Measurements from ENCODE around the gene DOCK9. TPM values are rescaled to one million over a fixed set of nuclear protein-coding genes. Genes with fewer than 3 reads are reported as not detected.
A peak's percentile ranks its signal among the peaks of the same experiment; 100 is the strongest.

The DOCK9 gene
- total and polyA plus RNA-seq, 4 donors, result 48.8 to 193 (median 133) TPM

DNA sequence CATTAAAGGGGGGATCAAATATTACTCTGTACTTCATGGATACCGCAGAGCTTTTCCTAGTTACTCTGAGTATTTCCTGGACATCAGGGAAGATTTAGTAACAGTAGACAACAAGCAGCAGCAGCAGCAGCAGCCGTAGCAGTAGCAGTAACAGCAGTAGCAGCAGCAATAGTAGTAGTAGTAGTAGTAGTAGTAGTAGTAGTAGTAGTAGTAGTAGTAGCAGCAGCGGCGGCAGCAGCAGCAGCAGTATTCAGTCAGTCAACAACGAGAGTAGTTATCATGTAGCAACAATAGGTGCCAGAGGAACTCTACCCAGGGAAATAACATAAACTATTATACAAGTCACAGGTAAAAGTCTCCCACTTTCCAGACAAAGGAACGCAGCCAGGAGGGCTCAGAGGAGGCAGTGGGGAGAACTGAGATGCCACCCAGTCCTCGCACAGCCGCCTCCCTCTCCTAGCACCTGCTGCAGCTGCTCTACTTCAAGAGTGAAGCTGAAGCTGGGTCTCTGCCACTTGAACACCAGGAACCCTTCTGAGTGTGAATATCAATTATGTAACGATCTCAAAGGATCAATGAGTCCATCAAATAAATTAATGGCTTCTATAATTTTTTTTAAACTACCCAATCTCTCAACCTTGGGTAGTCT, 1.3 kb upstream of the DOCK9 start:
- H3K27me3 ChIP-seq (ENCODE audit: control insufficient read depth in 3 of 3, insufficient read depth in 3 of 3, low read length in 2 of 3), result no peaks in the 10 kb centered on the region

DNA sequence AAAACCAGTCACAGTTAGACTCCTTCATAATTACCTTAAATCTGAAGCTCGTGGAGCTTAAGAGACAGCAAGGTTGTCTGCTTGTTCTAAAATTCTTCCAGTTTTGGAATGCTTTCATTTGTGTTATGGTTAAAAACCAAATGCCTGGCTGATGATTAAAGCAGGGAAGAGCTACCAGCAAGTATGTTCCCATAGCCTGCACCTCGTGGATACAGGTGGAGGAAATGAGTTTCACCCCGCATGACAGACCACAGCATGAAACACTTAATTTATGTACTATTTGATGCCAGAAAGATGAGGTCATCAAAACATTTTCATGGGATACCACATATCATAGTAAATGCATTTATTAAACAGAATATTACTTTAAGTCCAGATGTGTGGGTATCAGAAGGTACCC, 416 bp upstream of the DOCK9 start:
- Histone ChIP-seq H3K36me3 (ENCODE audit: control insufficient read depth in 4 of 4, insufficient read depth in 4 of 4, low read length in 4 of 4) (no peaks in the 10 kb centered on the region), H3K9me3 (ENCODE audit: control insufficient read depth in 4 of 4, insufficient read depth in 3 of 4, low read length in 3 of 4) (no peaks in the 10 kb centered on the region), H3K9ac (ENCODE audit: insufficient read depth in 1 of 2, low read length in 2 of 2) (peak overlapping the region in 1 of 2 donors; percentile 2), H3K4me1 (ENCODE audit: control insufficient read depth in 5 of 5, insufficient read depth in 5 of 5, low read length in 5 of 5) (peaks cover 0 to 24% (median 4%) of the 10 kb centered on the region in 5 donors), H3K27me3 (ENCODE audit: control insufficient read depth in 3 of 3, insufficient read depth in 3 of 3, low read length in 2 of 3) (no peaks in the 10 kb centered on the region), H3K27ac (ENCODE audit: low read depth in 1 of 2, low read length in 1 of 2) (peak overlapping the region; percentile 35 to 62), H3K4me3 (no peak overlapping the region)
- 16 to 23% methylated on average over 3 of the region's 3 CpGs for WGBS, 2 donors
- no peak for DNase-seq
- TF ChIP-seq, protein P1, sequence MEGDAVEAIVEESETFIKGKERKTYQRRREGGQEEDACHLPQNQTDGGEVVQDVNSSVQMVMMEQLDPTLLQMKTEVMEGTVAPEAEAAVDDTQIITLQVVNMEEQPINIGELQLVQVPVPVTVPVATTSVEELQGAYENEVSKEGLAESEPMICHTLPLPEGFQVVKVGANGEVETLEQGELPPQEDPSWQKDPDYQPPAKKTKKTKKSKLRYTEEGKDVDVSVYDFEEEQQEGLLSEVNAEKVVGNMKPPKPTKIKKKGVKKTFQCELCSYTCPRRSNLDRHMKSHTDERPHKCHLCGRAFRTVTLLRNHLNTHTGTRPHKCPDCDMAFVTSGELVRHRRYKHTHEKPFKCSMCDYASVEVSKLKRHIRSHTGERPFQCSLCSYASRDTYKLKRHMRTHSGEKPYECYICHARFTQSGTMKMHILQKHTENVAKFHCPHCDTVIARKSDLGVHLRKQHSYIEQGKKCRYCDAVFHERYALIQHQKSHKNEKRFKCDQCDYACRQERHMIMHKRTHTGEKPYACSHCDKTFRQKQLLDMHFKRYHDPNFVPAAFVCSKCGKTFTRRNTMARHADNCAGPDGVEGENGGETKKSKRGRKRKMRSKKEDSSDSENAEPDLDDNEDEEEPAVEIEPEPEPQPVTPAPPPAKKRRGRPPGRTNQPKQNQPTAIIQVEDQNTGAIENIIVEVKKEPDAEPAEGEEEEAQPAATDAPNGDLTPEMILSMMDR (IDR thresholded peaks at IDR 0.05; ENCODE audit: control extremely low read depth, extremely low read depth), result no peak
- ATAC-seq (ENCODE audit: insufficient read depth, low FRiP score), result no peak

More for the DNA sequence above, 1.3 kb upstream of the DOCK9 start:
- no peak for ATAC-seq (ENCODE audit: insufficient read depth, low FRiP score)
- Histone ChIP-seq H3K4me1 (ENCODE audit: control insufficient read depth in 5 of 5, insufficient read depth in 5 of 5, low read length in 5 of 5) (peaks cover 0 to 24% (median 4%) of the 10 kb centered on the region in 5 donors), H3K9me3 (ENCODE audit: control insufficient read depth in 4 of 4, insufficient read depth in 3 of 4, low read length in 3 of 4) (no peaks in the 10 kb centered on the region), H3K27ac (ENCODE audit: low read depth in 1 of 2, low read length in 1 of 2) (peak overlapping the region in 1 of 2 donors; percentile 37), H3K36me3 (ENCODE audit: control insufficient read depth in 4 of 4, insufficient read depth in 4 of 4, low read length in 4 of 4) (no peaks in the 10 kb centered on the region), H3K9ac (ENCODE audit: insufficient read depth in 1 of 2, low read length in 2 of 2) (no peak overlapping the region), H3K4me3 (no peak overlapping the region)
- no peak for DNase-seq
- WGBS, 2 donors, result 79 to 83% methylated on average over 9 of the region's 9 CpGs
- TF ChIP-seq, protein P1 (IDR thresholded peaks at IDR 0.05; ENCODE audit: control extremely low read depth, extremely low read depth), result no peak

DNA sequence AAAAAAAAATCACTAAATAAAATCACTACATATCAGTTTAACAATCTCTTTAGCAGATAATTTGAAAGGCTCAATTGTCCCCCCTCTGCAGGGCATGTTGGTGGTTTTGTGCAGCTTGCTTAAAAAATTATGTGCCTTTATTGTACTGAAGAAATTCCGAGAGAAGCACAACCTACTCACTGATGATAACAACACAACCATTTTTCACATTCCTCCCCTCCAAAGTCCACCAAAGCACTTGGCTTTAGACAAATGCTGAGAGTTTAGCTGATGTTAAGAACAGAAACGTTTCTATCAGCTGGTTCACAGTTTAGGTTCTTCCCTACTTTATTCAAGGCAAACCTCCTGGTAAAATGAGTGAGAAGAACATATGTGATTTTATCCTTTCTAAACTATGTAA, 923 bp downstream of the DOCK9 start:
- no peaks in the 10 kb centered on the region for H3K36me3 ChIP-seq (ENCODE audit: control insufficient read depth in 4 of 4, insufficient read depth in 4 of 4, low read length in 4 of 4)
- H3K4me1 ChIP-seq (ENCODE audit: control insufficient read depth in 5 of 5, insufficient read depth in 5 of 5, low read length in 5 of 5), result peaks cover 0 to 24% (median 12%) of the 10 kb centered on the region in 5 donors
- ATAC-seq (ENCODE audit: insufficient read depth, low FRiP score) (no peak), DNase-seq (no peak)
- H3K9ac ChIP-seq (ENCODE audit: insufficient read depth in 1 of 2, low read length in 2 of 2), result peak overlapping the region in 1 of 2 donors; percentile 2
- H3K9me3 ChIP-seq (ENCODE audit: control insufficient read depth in 4 of 4, insufficient read depth in 3 of 4, low read length in 3 of 4), result no peaks in the 10 kb centered on the region
- TF ChIP-seq, protein P1 (IDR thresholded peaks at IDR 0.05; ENCODE audit: control extremely low read depth, extremely low read depth), result no peak
- no peaks in the 10 kb centered on the region for H3K27me3 ChIP-seq (ENCODE audit: control insufficient read depth in 3 of 3, insufficient read depth in 3 of 3, low read length in 2 of 3)
- H3K27ac ChIP-seq (ENCODE audit: low read depth in 1 of 2, low read length in 1 of 2), result peak overlapping the region in 1 of 2 donors; percentile 47
- WGBS, 2 donors, result 37 to 67% methylated on average over 2 of the region's 2 CpGs
- peak overlapping the region; percentile 37 for H3K4me3 ChIP-seq

All from lung (tissue), 12 donors.